B cell (primary cell): ENCODE data around the gene OR5B3.

Source experiments
- CTCF ChIP-seq: fragments of 200-600 bp; IDR thresholded peaks from one replicate; pipeline ENCODE4 v1.8.0; 2022; ENCODE audit warnings: antibody characterized with exemption, mild to moderate bottlenecking
- EZH2 ChIP-seq: IDR thresholded peaks from 2 replicates; pipeline ENCODE4 v1.6.1; 2012; ENCODE audit warnings: borderline replicate concordance, low read depth, mild to moderate bottlenecking, moderate library complexity, low read length; ENCODE audit not compliant: insufficient read depth, poor library complexity, severe bottlenecking

GRCh38 chr11:58438486-58438885 lies 31.8 kb upstream of the OR5B3 start:
- TF ChIP-seq CTCF (no peak), EZH2 (no peak)
